HG03039 (cell line): ENCODE data around the gene DHRS13.
"Not testable (repeated sequence)": the region's sequence is repeated elsewhere in the genome, so short reads cannot be mapped to it uniquely, and the experiment has no call there.

Source experiments
- ATAC-seq: cut with Tn5 transposase; IDR thresholded peaks from one replicate; pipeline ENCODE4 v1.9.1; 2021; ENCODE audit warnings: mild to moderate bottlenecking, moderate library complexity; ENCODE audit not compliant: unreplicated experiment

Gene DHRS13

GRCh38 chr17:28935744-28936460 lies 33.0 kb upstream of the DHRS13 start:
- no peak for ATAC-seq

- ATAC-seq: not testable (repeated sequence)
Measured at GRCh38 chr17:28934508-28934907, 31.6 kb upstream of the DHRS13 start.

GRCh38 chr17:28929787-28930186 lies 26.9 kb upstream of the DHRS13 start:
- no peak for ATAC-seq

DNA sequence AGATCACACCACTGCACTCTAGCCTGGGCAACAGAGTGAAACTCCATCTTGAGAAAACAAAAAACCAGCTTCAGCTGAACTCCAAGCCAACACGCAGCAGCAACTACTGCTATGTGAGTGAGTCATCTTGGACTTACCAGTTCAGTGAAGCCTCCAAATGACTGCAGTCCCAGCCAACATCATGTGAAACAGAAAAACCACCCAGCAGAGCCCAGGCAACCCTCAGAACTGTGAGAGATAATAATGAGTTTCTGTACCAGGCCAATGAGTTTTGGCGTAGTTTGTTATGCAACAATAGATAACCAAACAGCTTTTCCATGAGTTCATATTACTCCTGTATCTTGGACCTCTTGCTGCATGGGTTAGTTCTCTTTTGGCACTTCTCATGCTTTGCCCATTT lies 25.2 kb upstream of the DHRS13 start:
- no peak for ATAC-seq

DNA sequence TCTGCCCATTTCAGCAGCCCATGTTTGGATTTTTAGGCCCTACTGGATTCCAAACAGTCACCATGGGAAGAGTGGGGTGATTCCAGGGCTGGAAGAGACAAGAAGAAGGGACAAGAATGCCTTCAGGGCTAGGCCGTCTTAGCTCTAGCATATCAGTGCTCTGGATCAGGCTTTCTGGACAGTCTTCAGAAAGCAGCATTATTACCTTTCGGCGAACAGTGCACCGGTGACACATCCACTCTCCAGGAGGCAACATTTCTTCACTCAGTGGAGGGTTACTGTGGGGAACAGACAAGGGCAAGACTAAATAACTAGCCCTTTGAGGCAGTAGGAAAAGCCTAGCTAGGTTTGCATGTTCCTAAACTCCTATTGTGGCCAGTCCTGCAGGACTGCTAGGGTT lies 23.9 kb upstream of the DHRS13 start:
- ATAC-seq: no peak

DNA sequence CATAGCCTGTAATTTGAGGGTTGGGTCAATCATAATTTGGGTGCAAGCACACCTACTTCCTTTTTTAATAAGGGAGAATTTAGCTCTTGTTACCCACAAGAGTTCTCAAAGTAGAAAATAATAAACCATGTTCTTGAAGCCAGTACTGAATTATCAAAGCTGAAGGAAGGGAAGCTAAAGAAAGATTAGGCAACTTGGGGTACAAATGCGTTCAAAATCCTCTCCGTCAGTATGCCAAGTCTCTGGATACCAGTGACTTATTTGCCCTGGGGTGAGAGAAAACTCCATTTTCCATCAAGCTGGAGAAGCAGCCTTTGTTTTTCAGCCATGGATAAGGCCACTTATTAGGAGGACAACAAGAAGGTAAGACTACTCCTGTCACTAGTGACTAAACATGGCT lies 23.5 kb upstream of the DHRS13 start:
- no peak for ATAC-seq

DNA sequence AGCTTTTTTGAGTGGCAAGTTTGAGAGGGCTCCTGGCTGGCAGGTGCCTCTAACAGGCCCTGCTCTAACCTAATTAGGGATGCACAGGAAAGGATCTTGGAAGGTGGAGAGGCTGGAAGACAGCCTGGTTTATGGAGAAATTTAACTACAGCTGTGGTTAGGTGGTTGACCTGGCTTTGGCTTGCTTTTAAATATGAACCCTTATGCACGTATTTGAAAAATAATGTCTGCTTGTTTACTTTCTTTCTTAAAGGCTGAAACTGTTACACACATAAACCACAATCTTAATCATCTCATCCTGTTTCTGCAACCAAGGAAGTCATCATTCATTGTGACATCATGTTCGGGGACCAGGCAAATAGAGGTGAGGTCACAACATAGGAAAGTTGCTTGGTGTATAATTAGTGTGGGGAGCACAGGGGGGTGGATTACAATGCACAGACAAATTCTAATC lies 23.1 kb upstream of the DHRS13 start:
- ATAC-seq: no peak

DNA sequence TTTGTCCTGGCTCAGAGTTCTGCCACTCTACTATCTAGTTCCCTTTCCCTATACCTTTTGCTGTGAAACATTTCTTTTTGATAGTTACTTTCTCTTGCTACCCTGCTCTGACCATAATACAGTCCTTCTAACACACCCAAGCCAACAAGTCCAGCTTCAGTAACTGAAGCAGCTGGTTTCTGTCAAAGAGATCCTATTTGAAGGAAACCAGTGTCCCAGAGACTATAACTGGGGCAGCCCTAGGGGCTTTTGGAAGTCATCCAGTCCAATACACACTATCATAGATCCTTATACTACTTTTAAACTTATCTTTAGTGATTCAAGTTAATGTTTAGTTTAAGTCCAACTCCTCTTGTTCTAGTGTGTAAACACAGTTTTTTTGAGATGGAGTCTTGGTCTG lies 17.3 kb upstream of the DHRS13 start:
- ATAC-seq: no peak

GRCh38 chr17:28918295-28918694 lies 15.4 kb upstream of the DHRS13 start:
- ATAC-seq: no peak

DNA sequence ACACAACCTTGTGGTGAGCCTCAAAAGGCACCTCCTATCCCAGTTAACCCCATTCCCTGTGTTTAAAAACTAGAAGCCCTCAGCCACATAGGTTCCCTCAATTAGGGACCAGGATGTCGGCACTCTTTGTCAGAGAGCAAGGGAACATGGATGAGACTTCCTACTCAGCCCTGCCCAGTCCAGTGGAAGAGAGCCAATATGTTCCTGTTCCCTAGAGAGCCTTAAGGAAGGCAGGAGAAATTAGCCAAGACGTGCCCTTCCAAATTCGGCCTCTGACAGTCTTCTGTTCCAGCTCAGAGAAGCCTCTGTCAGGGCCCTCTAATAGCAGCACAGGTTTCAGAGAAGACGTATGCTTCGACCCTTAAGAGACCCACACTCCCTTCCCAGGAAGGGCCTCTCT lies 14.6 kb upstream of the DHRS13 start:
- ATAC-seq: no peak

- ATAC-seq: no peak
Measured at GRCh38 chr17:28917029-28917428, 14.2 kb upstream of the DHRS13 start.

DNA sequence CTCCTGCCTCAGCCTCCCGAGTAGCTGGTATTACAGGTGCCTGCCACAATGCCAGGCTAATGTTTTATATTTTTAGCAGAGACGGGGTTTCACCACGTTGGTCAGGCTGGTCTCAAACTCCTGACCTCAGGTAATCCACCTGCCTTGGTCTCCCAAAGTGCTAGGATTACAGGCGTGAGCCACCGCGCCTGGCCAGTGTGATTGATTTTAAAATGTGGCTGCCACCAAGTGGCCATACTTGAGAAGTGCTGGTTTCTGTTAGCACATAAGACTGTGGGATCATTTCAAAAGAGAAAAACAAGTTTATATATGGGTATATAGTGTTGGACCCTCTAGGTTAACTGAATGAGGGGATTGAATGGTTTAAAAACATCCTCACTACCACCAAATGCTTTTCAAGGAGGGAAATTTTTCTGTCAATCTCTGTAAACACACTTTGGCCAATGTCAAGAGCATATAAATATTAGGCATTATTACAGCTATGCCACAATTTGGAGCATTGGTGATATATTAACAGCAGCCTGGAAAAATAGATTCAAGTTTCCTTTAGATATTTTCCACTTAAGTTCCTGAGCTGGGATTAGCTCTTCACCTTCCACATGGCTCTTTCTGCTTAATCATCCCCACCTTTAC lies 13.5 kb upstream of the DHRS13 start:
- no peak for ATAC-seq

DNA sequence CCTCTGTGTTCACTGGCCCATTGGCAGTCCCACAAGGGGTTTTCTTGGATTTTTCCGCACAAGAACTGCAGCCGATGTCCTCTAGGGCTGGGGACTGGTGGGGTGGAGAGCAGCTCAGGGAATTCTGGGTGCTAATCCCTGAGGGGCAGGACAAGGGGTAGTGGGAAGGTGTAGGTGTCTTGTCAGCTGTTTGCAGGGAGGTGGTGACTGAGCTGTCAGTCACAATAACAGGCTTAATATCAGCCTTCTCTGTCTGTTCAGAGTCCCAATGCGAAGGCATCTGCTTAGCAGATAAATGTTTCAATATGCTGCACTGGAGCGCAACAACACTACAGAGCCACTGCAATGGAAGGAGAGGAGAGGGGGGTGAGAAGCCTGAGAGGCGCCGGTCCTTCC lies 10.1 kb upstream of the DHRS13 start:
- no peak for ATAC-seq

- no peak for ATAC-seq
Measured at GRCh38 chr17:28912281-28912937, 9.5 kb upstream of the DHRS13 start.

GRCh38 chr17:28911411-28912045 lies 8.6 kb upstream of the DHRS13 start:
- no peak for ATAC-seq

DNA sequence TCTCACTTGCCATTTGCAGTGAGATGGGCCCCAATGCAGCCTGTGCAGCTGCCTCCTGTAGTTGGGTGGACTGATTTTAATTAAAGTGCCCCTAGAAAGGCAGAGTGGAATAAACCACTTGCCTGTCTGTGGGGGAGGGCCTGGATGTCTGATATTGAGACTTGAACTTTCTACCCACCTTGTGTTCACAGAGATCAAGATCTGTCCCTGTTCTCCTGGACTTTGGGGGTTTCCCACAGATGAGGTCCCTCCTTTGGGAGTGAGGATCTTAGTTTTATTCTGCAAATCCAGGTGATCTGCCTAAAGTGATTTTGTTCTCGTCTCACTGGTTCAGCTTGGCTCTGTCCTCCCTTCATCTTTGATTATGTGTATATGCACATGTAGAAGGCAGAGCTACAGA lies 7.7 kb upstream of the DHRS13 start:
- ATAC-seq: no peak

GRCh38 chr17:28908640-28909167 lies 5.8 kb upstream of the DHRS13 start:
- no peak for ATAC-seq

DNA sequence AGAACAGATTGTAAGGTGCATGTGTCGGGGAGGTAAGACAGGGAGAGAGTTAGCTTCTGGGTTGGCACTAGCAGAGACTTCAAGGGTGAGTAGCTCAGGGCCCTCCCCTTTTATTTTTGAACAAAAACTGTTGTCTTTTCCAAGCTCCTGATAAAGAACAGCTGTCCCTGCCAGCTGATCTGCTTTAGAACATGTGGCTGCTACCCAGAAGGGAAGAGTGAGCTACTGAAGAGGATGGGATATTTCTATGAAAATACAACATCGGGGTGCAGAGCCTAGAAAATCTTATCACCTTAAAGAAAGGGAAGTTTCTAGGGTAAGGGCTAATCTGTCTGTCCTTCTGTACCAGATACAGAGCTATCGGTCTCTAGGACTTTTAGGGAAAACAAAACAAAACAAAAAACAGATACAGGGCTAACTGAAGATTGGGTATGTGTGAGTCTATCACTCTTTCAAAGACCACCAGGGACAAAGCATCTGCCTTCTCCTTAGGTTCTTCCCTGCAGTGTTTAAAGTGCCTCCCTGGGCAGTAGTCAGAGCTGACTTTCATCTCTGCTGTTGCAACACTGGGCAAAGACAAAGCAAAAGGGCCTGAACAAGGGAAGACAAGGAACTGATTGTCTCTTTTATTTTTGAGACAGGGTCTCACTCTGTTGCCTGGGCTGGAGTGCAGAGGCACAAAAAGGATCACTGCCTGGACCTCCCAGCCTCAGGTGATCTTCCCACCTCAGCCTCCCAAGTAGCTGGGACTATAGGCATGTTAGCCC lies 5.0 kb upstream of the DHRS13 start:
- no peak for ATAC-seq

DNA sequence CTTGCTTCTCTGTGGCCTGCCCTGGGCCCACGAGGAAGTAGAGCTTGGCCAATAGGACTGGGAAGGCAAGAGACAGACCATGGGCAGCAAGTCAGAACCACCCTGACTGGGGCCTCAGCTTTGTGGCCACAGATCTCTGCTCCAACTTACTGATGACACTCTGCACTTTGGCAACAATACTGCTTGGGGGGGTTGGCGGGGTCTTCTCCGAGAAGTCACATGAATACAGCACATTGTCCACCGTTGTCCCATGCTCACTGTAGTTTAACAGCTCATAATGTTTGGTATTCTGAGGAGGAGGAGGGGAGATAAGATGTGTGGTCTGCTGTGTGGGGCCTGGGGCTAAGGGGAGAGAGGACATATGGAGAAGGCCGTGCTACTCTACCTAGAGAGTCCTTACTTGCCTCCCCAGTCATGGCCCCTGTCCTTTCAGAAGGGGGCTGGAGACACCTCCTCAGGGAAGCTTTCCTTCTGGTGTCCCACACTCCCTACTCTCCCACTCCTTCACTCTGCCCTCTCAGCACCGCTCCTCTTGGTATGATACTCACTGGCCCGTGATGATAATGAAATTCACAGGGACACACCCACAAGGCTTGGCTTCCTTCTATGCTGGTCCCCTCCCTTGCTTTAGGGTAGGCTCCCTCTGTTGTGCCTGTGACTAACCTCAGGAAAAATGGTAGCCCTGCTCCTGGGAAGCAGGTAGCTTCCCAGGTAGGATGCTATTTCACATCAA lies 4.0 kb upstream of the DHRS13 start:
- no peak for ATAC-seq

DNA sequence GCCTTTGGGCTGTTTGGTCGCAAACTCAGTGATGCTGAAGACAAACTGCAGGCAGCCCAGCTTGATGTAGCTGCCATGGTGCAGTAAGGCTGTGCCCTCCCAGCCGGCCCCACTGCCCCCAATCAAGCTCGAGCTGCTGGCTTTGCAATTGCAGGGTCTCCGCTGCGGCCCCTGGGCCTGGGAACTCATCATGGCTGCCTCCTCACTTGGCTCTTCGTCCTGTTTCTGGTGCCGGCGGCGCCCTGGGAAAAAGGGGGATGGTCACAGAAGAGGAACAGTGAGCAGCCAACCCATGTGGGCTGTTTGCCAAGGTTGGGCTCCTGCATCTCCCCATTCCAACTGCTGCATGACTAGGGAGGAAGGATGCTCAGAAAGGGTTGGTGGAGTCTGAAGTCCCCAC lies 3.4 kb upstream of the DHRS13 start:
- ATAC-seq: no peak
